Activated T-helper 17 cell treated with anti-CD3 and anti-CD28 coated beads, Interleukin-2, amount 50 U/mL, for 72 hours (primary cell): ENCODE data around the gene ARID1A. TPM values are rescaled to one million over a fixed set of nuclear protein-coding genes. Genes with fewer than 3 reads are reported as not detected.
A peak's percentile ranks its signal among the peaks of the same experiment; 100 is the strongest.

Experiments used
- ATAC-seq: fragments of 150-1000 bp; cut with Tn5 transposase; replicated peaks from 2 replicates; pipeline ENCODE4 v1.10.0; 2021; ENCODE audit warnings: mild to moderate bottlenecking, moderate library complexity
- H3K27ac Mint-ChIP-seq: one replicate; pipeline ENCODE4 v1.8.0; 2022; ENCODE audit warnings: mixed read lengths
- H3K27me3 Mint-ChIP-seq: one replicate; pipeline ENCODE4 v1.8.0; 2022; ENCODE audit warnings: mixed read lengths
- H3K36me3 Mint-ChIP-seq: one replicate; pipeline ENCODE4 v1.8.0; 2022; ENCODE audit warnings: low read depth, mild to moderate bottlenecking, mixed read lengths
- H3K4me1 Mint-ChIP-seq: one replicate; pipeline ENCODE4 v1.8.0; 2022; ENCODE audit warnings: mixed read lengths
- H3K4me3 Mint-ChIP-seq: one replicate; pipeline ENCODE4 v1.8.0; 2022; ENCODE audit warnings: mild to moderate bottlenecking, mixed read lengths
- H3K9me3 Mint-ChIP-seq: one replicate; pipeline ENCODE4 v1.8.0; 2022; ENCODE audit warnings: mixed read lengths
- total RNA-seq, 2 donors: library from RNA; stranded (reverse); gene quantifications; one replicate each; pipeline ENCODE4 v1.2.3, GENCODE V29; 2022

Gene ARID1A
- total RNA-seq, 2 donors from 2014 or later = 72.5 to 83.4 TPM

GRCh38 chr1:26728645-26729044, 32.8 kb downstream of the ARID1A start:
- Mint-ChIP-seq H3K36me3 (peaks cover 48% of the 10 kb centered on the region), H3K4me3 (peak overlapping the region; percentile 4), H3K4me1 (peaks cover 61% of the 10 kb centered on the region), H3K9me3 (no peaks in the 10 kb centered on the region), H3K27me3 (no peaks in the 10 kb centered on the region), H3K27ac (peak overlapping the region; percentile 32)
- ATAC-seq = no peak

DNA sequence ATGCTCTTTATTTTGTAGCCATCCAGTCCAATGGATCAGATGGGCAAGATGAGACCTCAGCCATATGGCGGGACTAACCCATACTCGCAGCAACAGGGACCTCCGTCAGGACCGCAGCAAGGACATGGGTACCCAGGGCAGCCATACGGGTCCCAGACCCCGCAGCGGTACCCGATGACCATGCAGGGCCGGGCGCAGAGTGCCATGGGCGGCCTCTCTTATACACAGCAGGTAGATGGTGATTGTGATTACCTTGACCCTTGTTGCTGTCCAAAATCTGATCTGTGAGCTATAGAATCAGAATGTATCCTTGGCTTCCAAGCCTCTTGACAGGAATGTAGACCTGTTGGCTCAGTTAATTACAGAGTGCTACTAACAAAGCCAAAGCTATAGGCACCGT, 33.8 kb downstream of the ARID1A start:
- no peak for ATAC-seq
- Mint-ChIP-seq H3K36me3 (peaks cover 58% of the 10 kb centered on the region), H3K27me3 (no peaks in the 10 kb centered on the region), H3K4me3 (peak overlapping the region; percentile 5), H3K4me1 (peaks cover 60% of the 10 kb centered on the region), H3K27ac (no peak overlapping the region), H3K9me3 (no peaks in the 10 kb centered on the region)

- Mint-ChIP-seq H3K36me3 (peaks cover 68% of the 10 kb centered on the region), H3K27ac (peak overlapping the region; percentile 64), H3K4me1 (peaks cover 60% of the 10 kb centered on the region), H3K9me3 (no peaks in the 10 kb centered on the region), H3K27me3 (no peaks in the 10 kb centered on the region), H3K4me3 (peak overlapping the region; percentile 13)
- ATAC-seq = peak; percentile 66
These were observed 34.9 kb downstream of the ARID1A start for GRCh38 chr1:26730695-26731094.

DNA sequence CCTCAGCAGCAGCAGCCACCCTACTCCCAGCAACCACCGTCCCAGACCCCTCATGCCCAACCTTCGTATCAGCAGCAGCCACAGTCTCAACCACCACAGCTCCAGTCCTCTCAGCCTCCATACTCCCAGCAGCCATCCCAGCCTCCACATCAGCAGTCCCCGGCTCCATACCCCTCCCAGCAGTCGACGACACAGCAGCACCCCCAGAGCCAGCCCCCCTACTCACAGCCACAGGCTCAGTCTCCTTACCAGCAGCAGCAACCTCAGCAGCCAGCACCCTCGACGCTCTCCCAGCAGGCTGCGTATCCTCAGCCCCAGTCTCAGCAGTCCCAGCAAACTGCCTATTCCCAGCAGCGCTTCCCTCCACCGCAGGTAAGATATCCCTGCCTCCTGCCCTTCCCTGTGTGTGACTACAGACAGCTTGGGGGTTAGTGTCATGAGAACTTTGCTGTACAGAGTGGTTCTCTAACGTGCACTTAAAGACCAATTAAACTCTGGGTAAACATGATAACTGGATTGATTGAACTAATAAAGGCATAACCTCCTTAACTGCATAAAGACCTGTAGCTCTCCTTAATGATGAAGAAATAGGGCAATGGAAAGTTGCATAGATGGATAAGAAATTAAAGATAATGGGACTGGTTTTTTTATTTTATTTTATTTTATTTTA, 35.6 kb downstream of the ARID1A start:
- ATAC-seq = no peak
- Mint-ChIP-seq H3K4me3 (peak overlapping the region; percentile 13), H3K36me3 (peaks cover 72% of the 10 kb centered on the region), H3K27ac (peak overlapping the region; percentile 64), H3K9me3 (no peaks in the 10 kb centered on the region), H3K4me1 (peaks cover 61% of the 10 kb centered on the region), H3K27me3 (no peaks in the 10 kb centered on the region)

DNA sequence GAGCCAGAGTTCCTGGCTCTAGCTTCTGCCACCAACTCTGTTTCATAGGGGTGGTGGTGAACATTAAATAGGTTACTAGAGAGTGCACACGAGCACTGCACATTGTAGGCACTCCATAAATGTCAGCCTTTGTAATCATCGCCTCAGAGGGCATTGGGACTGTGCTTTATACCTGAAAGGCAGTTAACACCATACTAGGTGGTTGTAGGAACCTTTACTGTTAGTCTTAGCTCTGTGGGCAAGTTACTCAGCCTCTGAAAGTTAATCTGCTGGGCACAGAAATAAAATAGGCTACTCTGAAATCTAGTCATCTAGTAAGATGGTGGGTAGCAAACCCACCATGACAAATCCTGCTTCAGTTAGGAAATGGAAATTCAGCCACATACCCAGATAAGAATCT, 37.6 kb downstream of the ARID1A start:
- H3K27me3 Mint-ChIP-seq = no peaks in the 10 kb centered on the region
- peaks cover 46% of the 10 kb centered on the region for H3K4me1 Mint-ChIP-seq
- ATAC-seq = peak; percentile 88
- H3K36me3 Mint-ChIP-seq = peaks cover 91% of the 10 kb centered on the region
- H3K4me3 Mint-ChIP-seq = peak overlapping the region; percentile 53
- H3K9me3 Mint-ChIP-seq = no peaks in the 10 kb centered on the region
- peak overlapping the region; percentile 64 for H3K27ac Mint-ChIP-seq

DNA sequence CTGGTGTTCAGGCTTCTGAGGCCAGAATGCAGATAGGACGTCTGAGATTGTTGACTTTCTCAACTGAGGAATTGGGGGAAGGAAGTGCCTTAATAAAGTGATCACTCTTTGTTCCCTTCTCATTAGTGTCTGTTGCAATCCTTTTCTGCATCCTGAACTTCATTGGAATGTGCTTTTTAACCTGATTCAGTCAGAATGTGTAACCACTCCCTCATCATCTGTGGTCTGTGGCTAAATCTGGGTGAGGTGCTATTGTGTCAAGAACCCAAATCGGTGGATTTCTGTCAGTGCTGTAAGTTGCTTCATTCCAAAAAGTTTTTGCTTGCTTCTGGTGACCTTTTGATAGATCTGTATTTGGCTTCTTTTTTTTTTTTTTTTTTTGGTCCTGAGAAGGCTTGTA, 38.2 kb downstream of the ARID1A start:
- Mint-ChIP-seq H3K27me3 (no peaks in the 10 kb centered on the region), H3K4me1 (peaks cover 40% of the 10 kb centered on the region), H3K9me3 (no peaks in the 10 kb centered on the region), H3K27ac (peak overlapping the region; percentile 64), H3K36me3 (peaks cover 91% of the 10 kb centered on the region), H3K4me3 (peak overlapping the region; percentile 53)
- ATAC-seq = peak; percentile 60

DNA sequence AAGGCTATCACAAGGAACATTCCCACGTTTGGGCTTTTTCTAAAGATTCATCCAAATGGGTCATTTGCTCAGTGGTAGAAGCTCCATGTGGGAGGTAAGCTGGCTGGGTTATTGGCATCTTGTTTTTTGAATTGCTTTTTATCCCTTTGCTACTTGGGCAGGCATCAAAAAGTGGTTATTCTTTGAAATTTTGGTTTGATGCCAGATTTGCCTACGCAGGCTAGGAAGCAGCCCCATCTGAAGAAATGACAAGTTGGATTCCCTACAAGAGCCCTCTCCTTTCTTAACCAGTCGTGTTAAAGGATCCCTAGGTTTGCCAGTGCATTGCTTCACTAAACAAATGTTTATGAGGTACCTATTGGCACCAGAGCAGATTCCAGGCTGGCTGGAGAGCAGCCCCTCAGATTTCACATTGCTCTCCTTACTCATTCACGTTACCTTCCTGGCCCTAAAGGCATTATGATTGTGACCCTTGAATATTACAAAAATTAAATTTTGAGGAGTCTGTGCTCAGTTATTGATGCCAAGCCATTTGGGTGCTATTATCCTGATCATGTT, 38.8 kb downstream of the ARID1A start:
- Mint-ChIP-seq H3K4me3 (peak overlapping the region; percentile 53), H3K27me3 (no peaks in the 10 kb centered on the region), H3K4me1 (peaks cover 44% of the 10 kb centered on the region), H3K27ac (peak overlapping the region; percentile 64), H3K9me3 (no peaks in the 10 kb centered on the region), H3K36me3 (peaks cover 91% of the 10 kb centered on the region)
- ATAC-seq = no peak

GRCh38 chr1:26739329-26739914, 43.6 kb downstream of the ARID1A start:
- no peaks in the 10 kb centered on the region for H3K9me3 Mint-ChIP-seq
- H3K36me3 Mint-ChIP-seq = peaks cover 86% of the 10 kb centered on the region
- peak overlapping the region; percentile 32 for H3K27ac Mint-ChIP-seq
- peak overlapping the region; percentile 35 for H3K4me3 Mint-ChIP-seq
- peak; percentile 70 for ATAC-seq
- H3K4me1 Mint-ChIP-seq = peaks cover 40% of the 10 kb centered on the region
- no peaks in the 10 kb centered on the region for H3K27me3 Mint-ChIP-seq

- peaks cover 87% of the 10 kb centered on the region for H3K36me3 Mint-ChIP-seq
- peaks cover 47% of the 10 kb centered on the region for H3K4me1 Mint-ChIP-seq
- no peaks in the 10 kb centered on the region for H3K27me3 Mint-ChIP-seq
- H3K9me3 Mint-ChIP-seq = no peaks in the 10 kb centered on the region
- H3K4me3 Mint-ChIP-seq = peak overlapping the region; percentile 35
- H3K27ac Mint-ChIP-seq = peak overlapping the region; percentile 32
- ATAC-seq = no peak
These were observed 44.3 kb downstream of the ARID1A start for GRCh38 chr1:26740023-26740634.

DNA sequence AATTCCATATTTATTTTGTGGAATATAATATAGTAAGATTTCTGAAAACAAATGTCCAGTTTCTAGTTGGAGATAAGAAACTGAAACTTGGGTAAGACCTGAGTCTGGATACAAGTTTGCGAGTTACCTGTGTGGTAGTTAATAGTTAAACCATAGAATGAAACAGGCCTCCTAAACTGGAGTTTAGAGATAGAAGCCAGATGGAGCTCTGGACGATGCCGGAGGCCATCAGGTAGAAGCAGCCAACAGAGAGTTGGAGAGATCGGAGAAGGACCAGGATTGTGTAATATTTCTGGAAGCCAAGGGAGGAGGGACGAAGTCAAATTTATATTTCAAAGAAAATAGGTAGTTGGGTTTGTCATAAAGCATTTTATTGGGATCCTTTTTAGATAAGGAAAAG, 45.1 kb downstream of the ARID1A start:
- H3K9me3 Mint-ChIP-seq = no peaks in the 10 kb centered on the region
- H3K27ac Mint-ChIP-seq = no peak overlapping the region
- no peak overlapping the region for H3K4me3 Mint-ChIP-seq
- peaks cover 87% of the 10 kb centered on the region for H3K36me3 Mint-ChIP-seq
- H3K27me3 Mint-ChIP-seq = no peaks in the 10 kb centered on the region
- ATAC-seq = no peak
- H3K4me1 Mint-ChIP-seq = peaks cover 42% of the 10 kb centered on the region

DNA sequence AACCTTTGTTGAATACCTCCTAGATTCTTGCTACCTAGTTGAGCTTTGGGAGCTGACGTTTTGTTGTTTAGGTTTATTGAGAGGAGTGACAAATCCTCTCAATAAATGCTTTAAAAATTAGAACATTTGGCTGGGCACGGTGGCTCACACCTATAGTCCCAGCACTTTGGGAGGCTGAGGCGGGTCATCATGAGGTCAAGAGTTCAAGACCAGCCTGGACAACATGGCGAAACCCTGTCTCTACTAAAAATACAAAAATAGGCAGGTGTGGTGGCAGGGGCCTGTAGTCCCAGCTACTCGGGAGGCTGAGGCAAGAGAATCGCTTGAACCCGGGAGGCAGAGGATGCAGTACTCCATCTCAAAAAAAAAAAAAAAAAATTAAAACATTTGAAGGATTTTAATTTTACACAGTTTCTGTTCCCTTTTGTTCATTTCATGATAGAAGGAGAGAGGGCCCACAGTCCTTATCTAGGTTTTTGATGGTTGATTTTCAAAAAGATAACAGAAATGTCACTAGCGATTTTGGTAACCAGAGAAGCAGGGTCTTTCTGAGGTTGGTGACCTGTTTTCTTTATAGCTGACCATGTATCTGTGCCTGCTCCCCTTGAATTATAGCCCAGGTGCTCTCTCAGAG, 47.7 kb downstream of the ARID1A start:
- H3K36me3 Mint-ChIP-seq = peaks cover 92% of the 10 kb centered on the region
- H3K27me3 Mint-ChIP-seq = no peaks in the 10 kb centered on the region
- peaks cover 53% of the 10 kb centered on the region for H3K4me1 Mint-ChIP-seq
- peak overlapping the region; percentile 84 for H3K4me3 Mint-ChIP-seq
- no peaks in the 10 kb centered on the region for H3K9me3 Mint-ChIP-seq
- no peak for ATAC-seq
- H3K27ac Mint-ChIP-seq = peak overlapping the region; percentile 90

GRCh38 chr1:26744075-26744959, 48.5 kb downstream of the ARID1A start:
- peak; percentile 88 for ATAC-seq
- peaks cover 49% of the 10 kb centered on the region for H3K4me1 Mint-ChIP-seq
- peaks cover 92% of the 10 kb centered on the region for H3K36me3 Mint-ChIP-seq
- no peaks in the 10 kb centered on the region for H3K27me3 Mint-ChIP-seq
- peak overlapping the region; percentile 84 for H3K4me3 Mint-ChIP-seq
- no peaks in the 10 kb centered on the region for H3K9me3 Mint-ChIP-seq
- H3K27ac Mint-ChIP-seq = peak overlapping the region; percentile 90

DNA sequence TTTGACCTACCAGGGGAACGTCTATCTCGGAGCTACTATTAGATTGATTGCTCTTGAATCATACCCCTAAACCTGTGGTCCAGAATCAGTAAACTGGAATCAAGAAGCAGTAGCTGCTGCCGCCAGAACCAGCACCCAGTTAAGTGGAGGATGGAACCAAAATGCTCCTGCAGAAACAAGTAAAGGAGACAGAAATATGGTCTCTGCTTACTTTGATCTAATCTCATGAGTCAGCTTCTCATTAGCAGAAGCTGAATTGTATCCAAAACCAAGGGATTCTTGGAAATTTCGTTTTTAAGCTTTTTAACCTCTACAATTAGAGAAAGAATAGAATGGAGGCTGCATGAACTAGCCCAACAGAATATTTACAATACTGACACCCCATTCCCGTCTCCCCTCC, 49.4 kb downstream of the ARID1A start:
- Mint-ChIP-seq H3K27me3 (no peaks in the 10 kb centered on the region), H3K9me3 (no peaks in the 10 kb centered on the region), H3K4me3 (peak overlapping the region; percentile 84), H3K36me3 (peaks cover 92% of the 10 kb centered on the region), H3K27ac (peak overlapping the region; percentile 90), H3K4me1 (peaks cover 50% of the 10 kb centered on the region)
- ATAC-seq = no peak

DNA sequence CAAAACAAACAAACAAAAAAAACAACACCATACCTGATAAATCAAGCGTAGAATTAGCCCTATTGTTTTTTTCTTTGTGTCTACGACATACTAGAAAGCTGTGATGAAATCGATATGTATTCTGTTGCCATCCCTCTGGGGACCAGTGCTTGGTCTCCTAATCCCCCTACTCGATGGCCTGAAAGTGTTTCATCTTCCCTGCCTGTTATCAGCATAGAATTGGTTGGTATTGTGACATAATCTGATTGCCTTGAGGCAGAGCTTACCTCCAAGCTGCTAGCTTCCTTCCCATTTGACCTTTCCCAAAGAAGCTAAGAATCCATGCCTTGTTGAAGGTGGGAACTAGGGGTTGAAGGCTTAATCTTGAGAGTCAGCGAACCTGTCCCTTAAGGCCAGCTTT, 51.2 kb downstream of the ARID1A start:
- no peaks in the 10 kb centered on the region for H3K9me3 Mint-ChIP-seq
- peaks cover 51% of the 10 kb centered on the region for H3K4me1 Mint-ChIP-seq
- H3K36me3 Mint-ChIP-seq = peaks cover 92% of the 10 kb centered on the region
- H3K4me3 Mint-ChIP-seq = no peak overlapping the region
- H3K27ac Mint-ChIP-seq = peak overlapping the region; percentile 30
- ATAC-seq = no peak
- H3K27me3 Mint-ChIP-seq = no peaks in the 10 kb centered on the region
